ENCODE results near the gene NLGN4Y.

NLGN4Y gene

DNA sequence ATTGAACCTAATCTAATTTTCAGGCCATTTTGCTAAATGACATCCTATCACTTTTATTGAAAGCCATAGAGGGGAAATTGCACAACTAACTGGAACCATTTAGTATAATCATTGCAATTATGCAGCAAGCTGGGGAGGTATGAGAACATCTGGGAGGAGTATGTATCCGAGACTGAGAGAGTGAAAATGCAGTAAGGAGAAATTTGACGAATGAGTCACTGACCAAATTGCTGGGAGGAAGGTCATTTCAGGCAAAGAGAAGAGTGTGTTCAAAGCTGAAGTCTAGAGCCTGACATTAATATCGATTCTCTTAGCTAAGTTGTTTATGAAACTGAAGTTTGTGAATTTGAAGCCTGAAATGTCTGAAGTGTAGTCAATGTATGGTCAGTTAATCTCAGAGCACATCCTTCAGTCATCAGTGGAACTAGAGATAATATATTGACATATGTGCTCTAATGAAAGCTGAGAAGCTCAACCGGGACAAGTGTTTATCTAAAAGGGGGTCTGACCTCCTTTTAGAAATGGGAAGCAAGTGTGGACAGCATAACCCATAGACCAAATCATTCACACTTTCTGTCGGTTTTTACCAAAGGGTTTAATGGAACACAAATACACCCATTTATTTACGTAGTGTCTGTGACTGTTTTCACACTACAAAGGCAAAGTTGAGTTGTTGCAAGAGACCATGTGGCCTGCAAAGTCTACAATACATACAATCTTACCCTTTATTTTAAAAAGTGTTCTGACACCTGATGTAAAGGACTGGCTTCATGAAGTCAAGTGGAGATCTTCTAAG is 120.0 kb downstream of the NLGN4Y start:
- peak; percentile 72 for DNase-seq

DNA sequence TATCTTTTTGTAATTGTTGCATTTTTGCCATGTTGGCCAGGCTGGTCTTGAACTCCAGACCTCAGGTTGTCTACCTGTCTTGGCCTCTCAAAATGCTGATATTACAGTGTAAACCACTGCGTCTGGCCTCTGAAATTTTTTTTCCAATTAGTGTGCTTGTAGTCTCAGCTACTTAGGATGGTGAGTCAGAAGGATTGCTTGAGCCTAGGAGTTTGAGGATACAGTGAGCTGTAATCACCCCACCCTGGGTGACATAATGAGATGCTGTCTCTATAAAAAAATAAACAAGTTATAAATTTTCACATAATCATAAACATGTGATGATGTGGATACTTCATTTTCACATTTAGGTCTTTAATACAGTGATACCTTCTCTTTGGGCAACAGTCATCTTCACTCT is 154.9 kb downstream of the NLGN4Y start:
- peak; percentile 3 for DNase-seq

DNA sequence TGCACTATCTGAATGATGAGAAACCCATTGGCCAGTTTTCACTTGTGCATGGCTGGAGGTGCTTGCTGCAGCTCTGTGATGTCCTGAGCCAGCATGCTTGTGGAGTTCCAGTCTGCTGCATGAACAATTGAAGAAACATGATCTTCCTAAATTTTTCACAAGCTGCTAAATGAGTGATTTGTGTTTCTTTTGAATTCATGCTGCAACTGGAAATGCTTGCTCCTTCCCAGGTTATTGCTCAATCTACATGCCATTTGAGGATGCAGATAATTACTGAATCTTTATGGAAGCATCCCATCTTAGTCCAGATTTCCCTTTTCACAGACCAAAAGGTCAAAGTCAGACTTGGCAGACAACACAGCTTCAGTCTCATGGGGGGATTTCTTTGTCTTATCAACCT is 170.2 kb downstream of the NLGN4Y start:
- DNase-seq, result no peak

DNA sequence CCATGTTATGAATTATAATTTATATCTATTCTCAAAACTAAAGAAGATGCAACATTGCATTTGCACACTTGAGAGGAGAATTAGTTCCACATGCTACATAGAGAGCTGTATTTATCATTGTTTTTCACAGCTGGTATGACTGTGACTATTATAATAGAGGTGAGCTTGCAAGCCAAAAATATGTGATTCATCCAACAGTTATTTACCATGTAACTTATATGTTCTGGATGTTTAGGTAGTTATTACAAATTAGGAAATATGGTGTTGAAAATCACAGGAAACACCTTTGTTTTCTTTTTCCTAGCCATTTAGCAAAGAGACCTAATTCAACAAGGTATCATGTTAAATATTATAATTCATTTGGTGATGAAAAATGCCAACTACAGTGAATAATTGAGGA is 183.8 kb downstream of the NLGN4Y start:
- DNase-seq, result no peak

DNA sequence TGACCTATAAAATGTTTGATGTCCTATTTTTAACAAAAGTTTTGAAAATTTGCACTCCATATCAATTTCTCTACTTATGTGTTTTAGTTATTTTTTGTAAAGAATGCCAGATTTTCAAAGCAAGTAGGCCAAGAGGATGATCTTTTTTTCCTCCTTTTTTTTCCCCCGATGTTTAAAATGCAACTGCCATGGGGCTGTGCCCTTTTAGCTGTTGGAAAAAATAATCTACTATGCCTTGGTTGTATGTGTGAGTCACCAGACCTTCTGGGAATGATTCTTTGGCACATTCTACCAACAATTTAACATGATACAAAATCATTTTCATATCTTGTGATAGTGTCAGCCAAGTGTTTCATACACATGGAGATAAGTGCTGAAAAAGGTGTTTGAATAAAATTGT is 217.3 kb downstream of the NLGN4Y start:
- peak; percentile 1 for DNase-seq

DNA sequence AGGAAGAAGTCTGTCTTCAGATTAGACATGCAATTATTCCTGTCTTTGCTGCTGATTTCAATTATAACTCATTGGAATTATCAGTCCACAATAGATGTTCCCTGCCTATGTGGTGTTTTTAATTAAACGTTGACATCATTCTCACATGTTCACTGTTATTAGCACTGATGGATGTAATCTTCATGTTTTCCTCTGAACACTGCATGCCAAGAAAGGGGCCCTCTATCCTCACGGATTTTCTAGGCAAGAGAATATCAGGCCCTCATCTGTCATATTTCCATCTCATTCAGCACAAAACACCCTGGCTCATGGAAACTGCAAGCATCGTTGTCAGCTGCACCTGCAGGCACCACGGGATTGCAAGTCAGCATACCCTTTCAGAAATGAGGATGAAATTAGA is 224.0 kb downstream of the NLGN4Y start:
- DNase-seq, result no peak

DNA sequence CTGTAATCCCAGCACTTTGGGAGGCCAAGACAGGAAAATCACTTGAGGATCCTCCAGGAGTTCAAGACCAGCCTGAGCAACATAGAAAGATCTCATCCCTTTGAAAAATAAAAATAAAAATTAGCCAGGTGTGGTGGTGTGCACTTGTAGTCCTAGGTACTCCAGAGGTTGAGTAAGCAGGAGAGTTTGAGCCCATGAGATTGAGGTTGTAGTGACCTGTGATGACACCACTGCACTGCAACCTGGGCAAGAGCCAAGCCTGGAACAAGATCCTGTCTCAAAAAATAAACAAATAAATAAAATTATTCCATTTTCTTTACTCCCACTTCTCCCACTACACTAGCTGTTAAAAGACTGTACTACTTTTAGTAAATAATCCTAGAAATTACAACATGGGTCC is 231.2 kb downstream of the NLGN4Y start:
- no peak for DNase-seq

DNA sequence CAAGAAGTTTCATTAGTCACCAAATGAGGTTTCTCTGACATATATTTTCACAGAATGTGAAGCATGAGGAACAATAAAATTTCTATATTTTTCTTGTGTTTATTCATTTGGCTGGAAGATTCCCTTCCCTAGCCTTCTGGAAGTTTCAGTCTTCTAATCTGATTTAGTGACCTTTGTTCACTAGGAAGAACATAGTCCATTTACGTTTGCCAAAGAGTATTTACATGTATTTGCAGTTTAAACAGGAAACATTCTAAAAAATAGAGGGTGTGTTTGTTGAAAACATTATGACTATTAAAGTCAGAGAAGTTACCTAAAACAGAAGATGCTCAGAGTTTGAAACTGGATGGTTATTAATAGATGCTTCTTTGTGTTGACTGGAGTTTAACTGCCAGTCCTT is 238.6 kb downstream of the NLGN4Y start:
- no peak for DNase-seq

DNA sequence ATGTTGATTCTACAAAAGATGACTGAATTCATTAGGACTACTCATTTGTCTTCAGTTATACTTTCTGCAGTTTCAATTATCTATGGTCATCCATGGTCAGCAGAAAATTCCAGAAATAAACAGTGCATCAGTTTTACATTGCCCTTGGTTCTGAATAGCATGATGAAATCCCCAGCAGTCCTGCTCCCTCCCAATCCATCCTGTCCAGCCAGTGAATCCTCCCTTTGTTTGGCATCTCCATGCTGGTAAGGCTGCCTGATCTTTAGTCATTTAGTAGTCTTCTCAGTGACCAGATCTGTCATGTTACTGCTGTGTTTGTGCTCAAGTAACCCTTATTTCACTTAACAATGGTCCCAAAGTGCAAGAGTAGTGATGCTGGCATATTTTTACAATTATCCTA is 239.3 kb downstream of the NLGN4Y start:
- no peak for DNase-seq

DNA sequence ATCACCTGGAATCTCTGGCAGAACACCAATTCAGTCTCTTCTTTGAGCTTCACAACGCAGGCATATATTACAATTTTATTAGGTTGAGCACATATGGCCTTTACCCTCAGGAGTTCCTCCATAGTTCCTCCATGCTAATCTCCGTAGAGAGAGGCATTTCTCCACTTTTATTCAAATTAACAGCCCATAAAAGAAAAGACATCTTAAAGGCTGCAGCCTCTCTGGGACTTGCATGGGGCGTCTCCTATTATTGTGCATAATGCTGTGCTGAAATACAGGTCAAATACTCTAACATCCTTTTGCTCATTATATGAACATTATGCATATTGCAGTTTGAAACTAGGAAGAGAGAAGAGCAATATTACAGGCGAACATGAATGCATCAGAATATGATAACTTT is 253.9 kb downstream of the NLGN4Y start:
- no peak for DNase-seq

DNA sequence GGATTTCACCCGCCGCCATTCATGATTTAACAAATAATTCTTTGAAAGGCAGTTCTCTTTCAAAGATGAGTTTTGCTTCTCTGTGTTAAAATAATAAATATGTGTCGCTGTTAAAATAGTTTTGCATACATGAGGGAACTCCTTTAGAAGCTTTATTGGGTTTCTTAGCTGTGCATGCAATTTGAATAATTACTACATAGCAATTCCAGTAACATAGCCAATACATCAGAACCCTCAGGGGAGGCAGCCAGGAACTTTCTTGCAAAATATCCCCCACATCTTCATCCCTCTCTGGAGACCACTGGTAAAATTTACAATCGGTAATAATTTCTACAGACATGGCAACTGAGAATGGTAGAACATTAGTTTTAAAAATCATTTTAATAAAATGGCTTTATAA is 268.8 kb downstream of the NLGN4Y start:
- no peak for DNase-seq

DNA sequence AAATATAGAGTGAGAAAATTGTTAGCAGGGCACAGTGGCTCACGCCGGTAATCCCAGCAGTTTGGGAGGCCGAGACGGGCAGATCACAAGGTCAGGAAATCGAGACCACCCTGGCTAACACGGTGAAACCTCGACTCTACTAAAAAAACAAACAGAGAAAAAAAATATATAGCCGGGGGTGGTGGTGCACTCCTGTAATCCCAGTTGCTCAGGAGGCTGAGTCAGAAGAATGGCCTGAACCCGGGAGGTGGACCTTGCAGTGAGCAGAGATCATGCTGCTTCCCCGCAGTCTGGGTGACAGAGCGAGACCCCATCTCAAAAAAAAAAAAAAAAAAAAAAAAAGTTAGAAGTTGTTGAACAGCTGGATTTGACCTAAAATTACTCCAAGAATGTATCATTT is 269.3 kb downstream of the NLGN4Y start:
- no peak for DNase-seq

DNA sequence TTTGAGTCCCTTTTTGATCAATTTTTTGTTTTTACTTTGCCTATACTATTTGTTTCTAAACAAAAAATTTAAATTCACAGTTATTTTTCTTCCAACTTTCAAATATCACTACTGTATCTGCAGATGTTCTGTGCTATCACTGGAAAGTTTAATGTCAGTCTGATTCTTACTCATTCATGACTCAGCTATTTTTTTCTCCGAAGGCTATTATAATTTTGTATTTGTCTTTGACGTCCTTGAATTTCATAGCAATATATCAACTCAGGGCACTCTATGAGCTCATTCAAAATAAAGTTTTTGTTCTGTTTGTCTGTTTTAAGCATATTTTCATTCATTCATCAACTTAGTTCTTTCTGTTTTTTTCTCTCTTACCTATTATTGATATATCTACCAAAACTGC is 273.7 kb downstream of the NLGN4Y start:
- peak; percentile 15 for DNase-seq

DNA sequence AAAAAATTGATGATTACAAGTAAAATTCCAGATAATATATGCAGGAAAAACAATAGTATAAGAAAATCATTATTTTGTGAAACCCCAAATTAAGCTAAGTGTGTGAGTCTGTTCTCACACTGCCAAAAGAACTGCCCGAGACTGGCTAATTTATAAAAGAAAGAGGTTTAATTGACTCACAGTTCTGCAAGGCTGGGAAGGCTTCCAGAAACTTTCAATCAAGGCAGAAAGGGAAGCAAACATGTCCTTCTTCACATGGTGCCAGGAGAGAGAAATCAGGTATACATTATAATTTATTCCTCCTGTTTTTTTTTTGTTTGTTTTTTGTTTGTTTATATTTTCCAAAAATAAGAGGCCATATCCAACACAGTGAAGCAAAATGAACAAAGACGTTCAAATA is 276.8 kb downstream of the NLGN4Y start:
- no peak for DNase-seq

DNA sequence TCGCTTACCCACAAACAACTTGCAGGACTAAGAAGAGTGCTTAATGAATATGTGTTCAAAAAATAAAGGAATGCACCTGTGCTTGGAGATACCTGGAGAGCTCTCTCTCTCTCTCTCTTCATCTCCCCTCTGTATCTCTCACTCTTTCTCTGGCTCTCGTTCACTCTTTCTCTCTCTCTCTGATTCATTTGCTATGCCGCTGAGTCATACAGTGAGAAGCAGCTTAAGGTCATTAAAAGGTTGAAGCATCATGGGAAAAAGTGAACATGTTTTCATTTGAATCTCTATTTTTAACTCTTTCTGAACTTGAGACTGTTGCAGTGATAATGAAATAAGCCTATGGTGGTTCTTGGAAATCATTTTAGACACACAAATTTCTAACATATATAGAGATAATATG is 277.8 kb downstream of the NLGN4Y start:
- peak; percentile 54 for DNase-seq

DNA sequence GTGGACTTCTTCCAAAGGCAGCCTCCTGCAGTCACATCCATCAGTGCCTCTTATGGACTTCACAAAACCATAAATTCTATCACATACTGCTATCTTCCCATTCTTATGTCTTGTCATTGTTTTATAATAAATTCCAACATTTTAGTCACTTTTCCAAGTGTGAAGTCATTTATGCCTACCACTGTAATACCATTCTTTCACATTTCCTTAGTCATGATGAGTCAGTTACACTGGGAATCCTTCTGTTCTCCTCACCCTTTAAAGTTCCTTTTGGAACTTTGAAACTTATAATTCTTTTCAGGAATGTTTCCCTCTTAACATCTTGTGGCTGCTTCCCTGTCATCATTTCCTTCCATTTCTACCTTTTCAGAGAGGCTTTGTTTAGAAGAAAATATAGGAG is 279.7 kb downstream of the NLGN4Y start:
- peak; percentile 60 for DNase-seq

DNA sequence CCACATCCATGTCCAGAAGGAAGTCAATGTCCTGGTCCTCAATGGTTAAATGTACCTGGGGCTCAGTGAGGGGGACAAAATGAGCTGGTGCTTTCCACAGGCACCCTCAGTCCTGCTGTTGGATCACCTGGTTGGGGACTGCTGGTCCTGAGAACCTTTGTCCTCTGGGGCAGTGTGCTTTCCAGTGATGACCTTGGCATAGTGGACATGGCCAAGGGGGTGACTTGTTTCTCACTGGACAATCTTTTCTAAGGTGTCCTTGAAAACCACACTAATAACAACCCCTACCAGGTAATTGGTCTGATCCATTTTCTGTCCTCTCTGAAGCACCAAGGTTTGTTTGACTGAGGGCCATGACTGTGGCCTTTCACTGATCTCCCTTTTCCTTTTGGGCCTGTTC is 294.1 kb downstream of the NLGN4Y start:
- DNase-seq, result no peak

DNA sequence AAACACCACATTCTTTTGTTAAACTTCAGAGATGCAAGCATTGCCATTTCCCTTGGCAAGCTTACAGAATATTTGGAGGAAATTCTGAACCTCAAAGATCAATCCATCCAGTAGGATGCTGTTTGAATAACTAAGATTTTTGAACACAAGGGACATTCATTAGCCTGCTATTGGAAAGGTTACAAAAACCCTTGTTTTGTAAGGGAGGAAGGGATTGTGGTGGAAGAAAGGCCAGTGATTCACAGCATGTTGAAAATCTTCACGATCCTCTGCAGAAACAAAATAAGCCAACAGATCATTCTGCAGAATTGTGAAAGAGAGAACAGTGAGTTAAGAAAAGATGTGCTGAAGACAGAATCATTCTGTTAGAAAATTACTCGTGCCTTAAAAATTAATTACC is 297.9 kb downstream of the NLGN4Y start:
- peak; percentile 55 for DNase-seq

DNA sequence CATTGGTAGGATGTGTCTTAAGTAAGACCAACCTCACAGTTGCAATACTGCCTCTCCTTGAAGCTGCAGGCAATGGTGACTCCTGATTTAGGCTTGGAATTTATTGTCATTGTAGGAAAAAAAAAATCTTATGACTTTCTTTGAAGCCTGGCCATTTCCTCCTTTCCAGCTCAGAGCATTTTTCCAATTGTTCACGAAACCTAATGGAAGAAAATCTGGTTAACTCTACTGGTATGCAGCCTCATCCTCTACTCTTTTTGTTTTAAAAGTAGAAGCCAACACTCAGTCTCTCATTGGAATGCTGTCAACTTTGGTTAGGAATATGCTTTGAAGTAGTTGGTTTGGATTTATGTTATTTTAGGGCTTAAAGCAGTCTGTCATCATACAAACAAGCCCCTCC is 298.6 kb downstream of the NLGN4Y start:
- no peak for DNase-seq

DNA sequence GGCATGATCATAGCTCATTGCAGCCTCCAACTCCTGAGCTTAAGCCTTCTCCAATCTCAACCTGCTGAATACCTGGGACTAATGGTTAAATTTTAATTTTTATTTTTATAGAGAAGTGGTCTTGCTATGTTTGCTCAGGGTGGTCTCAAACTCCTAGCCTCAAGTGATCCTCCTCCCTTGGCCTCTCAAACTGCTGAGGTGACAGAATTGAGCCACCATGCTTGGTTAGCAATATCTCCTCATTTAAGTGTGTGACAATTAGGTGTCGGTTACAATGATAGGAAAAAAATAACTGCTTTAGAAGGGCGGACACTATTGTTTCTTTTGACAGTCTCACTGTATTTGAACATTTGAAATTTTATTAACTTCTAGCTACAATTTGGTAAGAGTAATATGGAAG is 300.3 kb downstream of the NLGN4Y start:
- DNase-seq, result no peak

DNA sequence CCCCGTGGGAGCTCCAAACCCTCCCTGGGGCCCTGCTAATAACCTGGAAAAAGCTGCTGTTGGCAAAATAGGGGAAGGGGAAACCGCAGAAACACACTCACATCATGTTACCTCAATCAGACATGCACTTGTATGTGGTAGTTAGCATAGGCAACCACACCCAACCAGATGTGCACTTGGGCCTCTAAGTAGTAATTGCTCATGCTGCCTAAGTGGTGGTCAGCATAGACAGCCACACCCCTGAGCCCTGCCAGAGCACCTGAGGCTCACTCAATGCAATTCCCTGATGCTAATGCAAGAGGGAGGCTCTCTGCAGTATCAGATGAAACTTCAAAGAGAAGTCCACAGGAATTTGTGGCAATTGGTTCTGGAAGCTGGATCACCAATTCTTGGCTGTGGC is 301.4 kb downstream of the NLGN4Y start:
- DNase-seq, result no peak

DNA sequence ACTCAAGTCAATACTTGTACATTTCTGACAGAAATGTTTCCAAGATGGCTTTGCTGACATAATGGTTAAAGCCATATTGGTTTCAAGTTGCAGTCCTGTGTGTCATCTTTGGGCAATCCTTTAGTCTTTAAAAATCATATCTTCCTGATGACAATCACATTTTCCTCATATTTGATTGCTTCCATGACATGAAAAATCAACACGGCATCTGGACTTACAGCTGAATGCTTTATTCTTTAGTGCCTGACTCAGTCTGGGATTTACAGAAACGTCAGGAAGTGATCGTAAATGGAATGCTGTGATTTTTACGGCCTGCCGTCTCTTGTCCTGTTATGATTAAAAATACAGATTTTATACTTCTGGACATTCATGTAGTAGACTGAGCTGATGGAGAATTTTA is 304.2 kb downstream of the NLGN4Y start:
- peak; percentile 73 for DNase-seq

DNA sequence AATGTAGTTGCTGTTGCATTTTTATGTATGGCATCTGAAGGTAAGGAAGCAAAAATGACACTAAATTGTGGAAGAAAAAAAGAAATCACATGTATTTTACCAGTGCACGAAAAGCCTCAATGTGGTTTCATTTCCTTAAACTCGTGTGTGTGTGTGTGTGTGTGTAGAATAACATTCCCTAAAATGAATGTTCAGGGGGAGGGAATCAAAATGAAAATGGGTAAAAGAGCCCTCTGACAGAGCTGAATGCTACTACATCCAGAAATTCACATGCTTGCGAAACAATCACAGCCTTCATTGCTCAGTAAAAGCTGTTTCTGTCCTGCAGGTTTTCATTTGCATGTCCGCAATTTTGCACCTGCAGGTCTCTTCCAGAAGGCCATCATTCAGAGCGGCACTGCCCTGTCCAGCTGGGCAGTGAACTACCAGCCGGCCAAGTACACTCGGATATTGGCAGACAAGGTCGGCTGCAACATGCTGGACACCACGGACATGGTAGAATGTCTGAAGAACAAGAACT is 305.1 kb downstream of the NLGN4Y start:
- peak; percentile 4 for DNase-seq

DNA sequence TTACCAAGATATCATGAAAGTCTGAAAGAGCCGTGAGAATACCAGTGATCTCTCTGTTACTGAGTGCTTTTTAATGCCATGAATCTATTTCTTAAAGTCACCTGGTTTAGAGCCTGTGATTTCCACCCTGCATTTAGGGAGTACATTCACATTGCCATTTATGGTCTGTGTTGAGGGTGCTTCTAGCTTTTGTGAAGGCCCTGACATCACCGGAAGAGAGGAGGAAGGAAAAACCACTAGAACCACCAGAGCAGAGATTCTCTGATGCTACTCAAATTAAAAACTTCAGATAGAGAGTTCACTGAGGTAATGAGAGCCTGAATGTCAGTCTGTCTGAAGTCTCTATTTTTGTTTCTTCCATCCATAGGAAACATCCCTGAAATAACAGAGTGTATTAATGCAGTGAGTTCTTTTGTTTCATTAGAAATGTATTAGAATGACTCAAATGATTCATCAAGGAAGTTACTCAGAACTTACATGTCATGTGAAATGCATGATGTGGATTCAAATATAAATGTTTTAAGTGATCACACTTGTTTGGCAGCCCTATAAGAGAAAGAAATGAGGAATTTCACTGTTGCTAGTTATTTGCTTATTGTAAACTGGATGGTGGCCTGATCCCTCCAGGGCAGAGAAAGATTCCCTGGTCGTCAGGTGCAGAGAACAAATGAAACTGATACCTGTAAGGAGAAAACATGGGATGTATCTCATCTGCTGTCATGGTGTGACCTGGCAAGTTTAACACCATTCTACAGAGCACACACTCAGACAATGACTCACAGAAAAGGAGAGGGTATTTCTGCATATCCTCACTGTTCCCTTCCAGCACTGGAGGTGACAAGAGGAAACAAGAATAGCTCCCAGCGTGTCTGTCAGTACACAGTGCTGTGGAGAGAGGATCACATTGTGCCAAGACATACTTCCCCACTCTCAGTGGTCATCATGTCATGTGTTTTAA is 310.1 kb downstream of the NLGN4Y start:
- DNase-seq, result peak; percentile 66

All from EL (cell line).